BJ (cell line): ENCODE results near the gene CDK14. TPM values are rescaled to one million over a fixed set of nuclear protein-coding genes. Genes with fewer than 3 reads are reported as not detected.

Source experiments
- CTCF ChIA-PET: fragments of 350-600 bp; formaldehyde crosslinking; extraction: SDS; loops from one replicate; lab custom pipeline; 2021; ENCODE audit warnings: antibody characterized with exemption, inconsistent platforms; lab: Yijun Ruan, JAX
- POLR2A ChIA-PET: fragments of 300-600 bp; sonication (Branson Sonifier 250); formaldehyde crosslinking; extraction: SDS; loops from one replicate; lab custom pipeline; 2021; ENCODE audit warnings: antibody characterized with exemption; lab: Charles Lee
- DNase-seq: peaks from one replicate; pipeline ENCODE4 v3.0.0-alpha.2; 2011; ENCODE audit warnings: low read depth
- H3K27me3 ChIP-seq: 2 replicates; pipeline ENCODE4 v1.6.0; 2011; ENCODE audit warnings: low read length; ENCODE audit not compliant: control insufficient read depth, insufficient read depth
- H3K36me3 ChIP-seq: 2 replicates; pipeline ENCODE4 v1.5.1; 2011; ENCODE audit warnings: low read length; ENCODE audit not compliant: control insufficient read depth, insufficient read depth
- H3K4me3 ChIP-seq: 2 replicates; pipeline ENCODE4 v1.5.1; 2011; ENCODE audit warnings: low read depth, mild to moderate bottlenecking, control low read depth, low read length
- CTCF ChIP-seq: IDR thresholded peaks from 2 replicates; pipeline ENCODE4 v1.5.1; 2011; ENCODE audit warnings: low read depth, mild to moderate bottlenecking, control low read depth, inconsistent platforms, low read length, moderate library complexity; ENCODE audit not compliant: insufficient read depth
- polyA plus RNA-seq: library from polyadenylated mRNA; depleted of rRNA; stranded (reverse); fragments of >200 nt; gene quantifications from 2 replicates; pipeline ENCODE4 v1.2.3, GENCODE V29; 2011

CDK14 gene
- polyA plus RNA-seq, 1 experiment = 6.7 TPM

DNA sequence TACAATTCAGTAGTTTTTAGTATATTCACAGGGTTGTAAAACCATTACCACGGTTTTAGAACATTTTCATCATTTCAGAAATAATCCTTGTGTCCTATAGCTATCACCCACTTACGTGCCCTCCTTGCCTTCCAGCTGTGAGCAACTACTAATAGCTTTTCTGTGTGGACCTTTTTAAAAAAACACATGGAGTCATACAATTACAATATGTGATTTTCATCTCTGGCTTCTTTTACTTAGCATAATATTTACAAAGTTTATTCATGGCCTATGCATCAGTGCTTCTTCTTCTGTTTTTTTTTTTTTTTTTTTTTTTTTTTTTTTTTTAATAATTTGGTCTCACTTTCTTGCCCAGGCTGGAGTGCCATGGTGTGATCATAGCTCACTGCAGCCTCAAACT is 76.1 kb downstream of the CDK14 start:
- H3K27me3 ChIP-seq = no peaks in the 10 kb centered on the region
- TF ChIP-seq CTCF = no peak
- no peak for DNase-seq
- CTCF ChIA-PET = interaction anchor here (2.0 kb wide), 1 partner anchor 9 kb away, joined by 6 read pairs; no protein-coding TSS in a partner anchor
- POLR2A ChIA-PET = no interaction called here
- H3K36me3 ChIP-seq = no peaks in the 10 kb centered on the region
- no peak overlapping the region for H3K4me3 ChIP-seq

GRCh38 chr7:90674625-90675024 is 78.5 kb downstream of the CDK14 start:
- H3K36me3 ChIP-seq = no peaks in the 10 kb centered on the region
- DNase-seq = no peak
- ChIA-PET POLR2A (no interaction called here), CTCF (no interaction called here)
- H3K4me3 ChIP-seq = no peak overlapping the region
- H3K27me3 ChIP-seq = no peaks in the 10 kb centered on the region
- TF ChIP-seq CTCF = no peak

GRCh38 chr7:90675982-90676381 is 79.9 kb downstream of the CDK14 start:
- ChIA-PET CTCF (no interaction called here), POLR2A (no interaction called here)
- H3K36me3 ChIP-seq = no peaks in the 10 kb centered on the region
- no peaks in the 10 kb centered on the region for H3K27me3 ChIP-seq
- no peak for DNase-seq
- H3K4me3 ChIP-seq = no peak overlapping the region
- no peak for TF ChIP-seq CTCF

DNA sequence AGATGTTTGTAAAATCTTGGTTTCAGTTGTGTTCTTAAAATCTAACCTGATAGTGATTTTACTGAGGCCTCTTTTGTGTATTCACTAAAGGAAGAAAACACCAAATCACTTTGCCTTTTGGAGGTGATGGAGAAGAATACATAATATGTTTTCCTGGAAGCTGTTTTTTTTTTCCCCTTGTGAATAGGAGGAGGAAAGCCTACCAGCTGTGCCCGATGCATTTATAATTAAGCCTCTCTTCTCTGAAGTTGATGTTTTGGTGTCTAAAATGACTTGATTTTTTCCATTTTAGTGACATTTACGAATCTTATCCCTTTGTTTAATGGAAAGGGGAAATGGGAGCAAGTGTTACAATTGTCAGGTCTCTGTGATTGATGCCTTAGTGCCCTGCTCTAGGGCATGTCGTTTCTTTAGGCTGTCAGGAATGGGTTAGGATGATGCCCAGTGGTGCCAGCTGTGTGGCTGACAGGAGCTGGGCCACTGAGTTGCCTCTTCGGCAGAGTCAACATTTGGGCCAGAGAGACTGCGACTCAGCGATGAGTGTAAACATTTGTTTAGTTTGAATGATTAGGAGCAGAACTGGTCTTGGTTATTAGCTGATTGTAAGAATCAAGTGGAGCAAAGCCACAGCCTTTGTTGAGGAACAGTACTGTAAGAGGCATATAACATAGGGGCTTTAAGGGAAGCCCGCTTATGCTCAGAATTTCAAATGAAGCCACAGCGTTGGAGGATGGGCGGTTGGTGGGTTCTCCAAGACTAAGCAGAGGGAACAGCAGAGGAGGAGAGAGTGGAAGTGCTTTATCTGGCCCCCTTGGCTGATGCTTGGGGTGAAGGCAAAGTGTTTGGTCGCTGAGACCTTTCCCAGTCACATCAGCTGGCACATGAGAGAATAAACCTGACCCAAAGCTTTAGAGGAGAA is 81.6 kb downstream of the CDK14 start:
- POLR2A ChIA-PET = no interaction called here
- no peak for DNase-seq
- CTCF ChIA-PET = interaction anchor here (0.6 kb wide), 1 partner anchor 356 kb away, joined by 3 read pairs; no protein-coding TSS in a partner anchor

More for the DNA sequence above, 81.6 kb downstream of the CDK14 start:
- Histone ChIP-seq H3K36me3 (no peaks in the 10 kb centered on the region), H3K27me3 (no peaks in the 10 kb centered on the region), H3K4me3 (no peak overlapping the region)
- TF ChIP-seq CTCF = no peak
